HL-60 (cell line): ENCODE measurements around the gene KAZN.

Experiments used
- CTCF ChIP-seq: IDR thresholded peaks from one replicate; pipeline ENCODE4 v1.5.1; 2011; ENCODE audit warnings: low read length, control low read depth, inconsistent platforms; ENCODE audit not compliant: insufficient read depth
- POLR2AphosphoS5 ChIP-seq: IDR thresholded peaks from 2 replicates; pipeline ENCODE4 v1.6.1; 2012; ENCODE audit warnings: low read depth

- TF ChIP-seq CTCF (no peak), POLR2AphosphoS5 (no peak)
These were observed 256.8 kb downstream of the KAZN start for GRCh38 chr1:14855268-14855667.
